Sigmoid colon (tissue), 4 donors: ENCODE measurements around the gene GPRIN1.

Experiments
- EP300 ChIP-seq, 4 donors: sonication (generic); formaldehyde crosslinking; IDR thresholded peaks; one replicate each; pipeline ENCODE4 v1.6.1; 2017; ENCODE audit warnings: antibody characterized with exemption in 4 of 4
- TF ChIP-seq, protein P1 (sequence below), 4 experiments: fragments of 450-650 bp in 3 of 4; fragments of 200-600 bp in 1 of 4; IDR thresholded peaks; one replicate each; pipeline ENCODE4 v1.5.1; 2016 to 2019; ENCODE audit warnings: antibody characterized with exemption in 4 of 4, mild to moderate bottlenecking in 3 of 4, moderate library complexity in 2 of 4

DNA sequence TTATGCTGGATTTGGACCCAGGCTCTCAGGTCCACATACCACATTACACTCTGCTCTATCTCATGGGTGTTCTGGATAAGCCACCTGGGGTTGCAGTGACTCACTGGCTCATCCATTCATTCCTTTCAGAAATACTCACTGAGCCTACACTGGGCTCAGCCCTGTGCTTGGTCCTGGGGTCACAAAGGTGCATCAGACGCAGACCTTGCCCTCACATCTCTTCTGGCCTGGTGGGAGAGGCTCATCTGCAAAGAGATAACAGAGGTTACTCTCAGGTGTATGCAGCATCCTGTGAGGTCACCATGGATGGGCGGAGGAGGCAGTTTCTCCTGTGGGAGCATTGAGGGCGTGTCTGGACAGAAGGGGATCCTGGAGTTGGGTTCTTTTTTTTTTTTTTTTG lies 48.7 kb downstream of the GPRIN1 start:
- no peak for TF ChIP-seq EP300 (IDR thresholded peaks at IDR 0.05)
- TF ChIP-seq, protein P1, sequence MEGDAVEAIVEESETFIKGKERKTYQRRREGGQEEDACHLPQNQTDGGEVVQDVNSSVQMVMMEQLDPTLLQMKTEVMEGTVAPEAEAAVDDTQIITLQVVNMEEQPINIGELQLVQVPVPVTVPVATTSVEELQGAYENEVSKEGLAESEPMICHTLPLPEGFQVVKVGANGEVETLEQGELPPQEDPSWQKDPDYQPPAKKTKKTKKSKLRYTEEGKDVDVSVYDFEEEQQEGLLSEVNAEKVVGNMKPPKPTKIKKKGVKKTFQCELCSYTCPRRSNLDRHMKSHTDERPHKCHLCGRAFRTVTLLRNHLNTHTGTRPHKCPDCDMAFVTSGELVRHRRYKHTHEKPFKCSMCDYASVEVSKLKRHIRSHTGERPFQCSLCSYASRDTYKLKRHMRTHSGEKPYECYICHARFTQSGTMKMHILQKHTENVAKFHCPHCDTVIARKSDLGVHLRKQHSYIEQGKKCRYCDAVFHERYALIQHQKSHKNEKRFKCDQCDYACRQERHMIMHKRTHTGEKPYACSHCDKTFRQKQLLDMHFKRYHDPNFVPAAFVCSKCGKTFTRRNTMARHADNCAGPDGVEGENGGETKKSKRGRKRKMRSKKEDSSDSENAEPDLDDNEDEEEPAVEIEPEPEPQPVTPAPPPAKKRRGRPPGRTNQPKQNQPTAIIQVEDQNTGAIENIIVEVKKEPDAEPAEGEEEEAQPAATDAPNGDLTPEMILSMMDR (IDR thresholded peaks at IDR 0.05), result no peak
